ENCODE data around the gene ISM1. TPM values are rescaled to one million over a fixed set of nuclear protein-coding genes. Genes with fewer than 3 reads are reported as not detected.

ISM1 gene
- total RNA-seq, 1 experiment from 2014 or later = 0.20 TPM

DNA sequence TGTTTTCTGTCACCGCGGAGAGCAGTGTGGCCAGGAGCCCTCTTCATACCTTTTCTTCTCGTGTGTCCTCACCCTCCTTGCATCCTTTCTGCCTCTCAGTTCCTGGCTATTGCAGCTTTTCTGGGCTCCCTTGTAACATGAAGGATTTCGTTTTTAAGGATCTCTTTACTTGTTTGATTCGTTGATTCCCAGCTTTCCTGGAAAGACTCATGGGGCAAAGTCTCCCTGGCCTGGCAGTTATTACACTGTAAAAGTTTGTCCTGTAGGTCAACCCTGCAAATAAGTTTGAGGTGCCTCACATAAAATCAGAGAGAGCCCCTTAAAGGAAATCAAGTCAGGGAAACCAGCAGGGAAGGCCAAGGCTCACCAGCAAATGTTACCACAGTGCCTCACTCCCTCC is 70.1 kb downstream of the ISM1 start:
- Histone ChIP-seq H4K20me1 (ENCODE audit: control insufficient read depth, insufficient read depth, insufficient read length) (no peaks in the 10 kb centered on the region), H3K27me3 (ENCODE audit: insufficient read depth, low read length) (no peaks in the 10 kb centered on the region), H3K18ac (ENCODE audit: insufficient read length, low read depth, low read length) (no peak overlapping the region), H3K56ac (ENCODE audit: insufficient read length, low read depth, low read length) (no peak overlapping the region), H3K9me3 (ENCODE audit: control insufficient read depth, low read depth, low read length) (no peaks in the 10 kb centered on the region), H3K23me2 (ENCODE audit: insufficient read length, low read depth, low read length, poor library complexity, severe bottlenecking) (no peaks in the 10 kb centered on the region), H4K5ac (ENCODE audit: insufficient read length, low read depth, low read length) (no peak overlapping the region), H4K91ac (ENCODE audit: insufficient read length, low read depth, low read length) (no peak overlapping the region), H2BK5ac (ENCODE audit: insufficient read length, low read length) (no peak overlapping the region), H2AFZ (ENCODE audit: low read length) (no peak overlapping the region), H3K4me2 (ENCODE audit: insufficient read depth, insufficient read length, low read length) (no peak overlapping the region), H4K8ac (replicated peaks; ENCODE audit: insufficient read length, low read depth, low read length) (no peak overlapping the region), H3K79me1 (ENCODE audit: insufficient read depth, low read depth, low read length, poor library complexity, severe bottlenecking) (no peaks in the 10 kb centered on the region), H2BK15ac (ENCODE audit: low read depth, low read length) (no peak overlapping the region), H3K27ac (ENCODE audit: insufficient read length, low read depth, low read length) (no peak overlapping the region), H2BK20ac (ENCODE audit: low read depth, low read length, poor library complexity, severe bottlenecking) (no peak overlapping the region), H2BK120ac (ENCODE audit: low read depth, low read length, poor library complexity, severe bottlenecking) (no peak overlapping the region), H3K14ac (ENCODE audit: insufficient read depth, low read length) (no peak overlapping the region), H3K4me1 (ENCODE audit: insufficient read depth, low read length) (no peaks in the 10 kb centered on the region), H3K79me2 (ENCODE audit: insufficient read depth, low read length) (no peaks in the 10 kb centered on the region), H2AK5ac (ENCODE audit: insufficient read length, low read length) (no peak overlapping the region), H3K9ac (ENCODE audit: extremely low read depth, insufficient read length, low read length) (no peak overlapping the region), H3K23ac (ENCODE audit: insufficient read length, low read depth, low read length) (no peak overlapping the region), H3K4ac (ENCODE audit: low read depth, low read length) (no peak overlapping the region), H2BK12ac (ENCODE audit: insufficient read length, low read depth, low read length) (no peak overlapping the region), H3T11ph (ENCODE audit: low read length) (no peak overlapping the region)
- Mint-ChIP-seq H3K4me3 (no peak overlapping the region), H3K4me1 (peaks cover 2 to 5% of the 10 kb centered on the region in 2 experiments; a peak in 2 of 4 replicates), H3K27me3 (ENCODE audit: low read depth) (no peaks in the 10 kb centered on the region), H3K27ac (no peak overlapping the region), H3K9me3 (no peaks in the 10 kb centered on the region), H3K36me3 (ENCODE audit: insufficient read depth in 1 of 3, low read depth in 3 of 3) (no peaks in the 10 kb centered on the region)
- TF ChIP-seq, protein P1, sequence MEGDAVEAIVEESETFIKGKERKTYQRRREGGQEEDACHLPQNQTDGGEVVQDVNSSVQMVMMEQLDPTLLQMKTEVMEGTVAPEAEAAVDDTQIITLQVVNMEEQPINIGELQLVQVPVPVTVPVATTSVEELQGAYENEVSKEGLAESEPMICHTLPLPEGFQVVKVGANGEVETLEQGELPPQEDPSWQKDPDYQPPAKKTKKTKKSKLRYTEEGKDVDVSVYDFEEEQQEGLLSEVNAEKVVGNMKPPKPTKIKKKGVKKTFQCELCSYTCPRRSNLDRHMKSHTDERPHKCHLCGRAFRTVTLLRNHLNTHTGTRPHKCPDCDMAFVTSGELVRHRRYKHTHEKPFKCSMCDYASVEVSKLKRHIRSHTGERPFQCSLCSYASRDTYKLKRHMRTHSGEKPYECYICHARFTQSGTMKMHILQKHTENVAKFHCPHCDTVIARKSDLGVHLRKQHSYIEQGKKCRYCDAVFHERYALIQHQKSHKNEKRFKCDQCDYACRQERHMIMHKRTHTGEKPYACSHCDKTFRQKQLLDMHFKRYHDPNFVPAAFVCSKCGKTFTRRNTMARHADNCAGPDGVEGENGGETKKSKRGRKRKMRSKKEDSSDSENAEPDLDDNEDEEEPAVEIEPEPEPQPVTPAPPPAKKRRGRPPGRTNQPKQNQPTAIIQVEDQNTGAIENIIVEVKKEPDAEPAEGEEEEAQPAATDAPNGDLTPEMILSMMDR (conservative IDR thresholded peaks at IDR 0.05) = no peak
- WGBS (ENCODE audit: extremely low coverage, insufficient read length, low lambda C conversion rate) = no CpG with 5 or more reads among the region's 5 CpGs
- no peak for DNase-seq

Measured in H9 (cell line).